ENCODE results near the gene KRT35. TPM values are rescaled to one million over a fixed set of nuclear protein-coding genes. Genes with fewer than 3 reads are reported as not detected.
A peak's percentile ranks its signal among the peaks of the same experiment; 100 is the strongest.

Gene KRT35
- total and polyA plus RNA-seq, 2 of the 13 experiments (the other 11 are each of a cell fraction or from before 2014, with no cell fraction given) = not detected

GRCh38 chr17:41496803-41497484, 16.0 kb upstream of the KRT35 start (continued):
- TF ChIP-seq NFAT5 (CRISPR knock-in tag; IDR thresholded peaks at IDR 0.05) (no peak), ZFYVE20 (CRISPR knock-in tag; IDR thresholded peaks at IDR 0.05; ENCODE audit: borderline replicate concordance, low read depth) (no peak), ZBTB10 (CRISPR knock-in tag; IDR thresholded peaks at IDR 0.05; ENCODE audit: borderline replicate concordance) (no peak), CTCF (CRISPR knock-in tag; IDR thresholded peaks at IDR 0.05) (peak; percentile 93), HNRNPK (IDR thresholded peaks at IDR 0.05; ENCODE audit: low read depth, low read length, poor library complexity, severe bottlenecking) (no peak), ZNF256 (CRISPR knock-in tag; conservative IDR thresholded peaks at IDR 0.05) (no peak), TGIF2 (CRISPR knock-in tag; IDR thresholded peaks at IDR 0.05) (no peak), KDM1A (CRISPR knock-in tag; IDR thresholded peaks at IDR 0.05) (peak; percentile 1), TFDP2 (CRISPR knock-in tag; IDR thresholded peaks at IDR 0.05) (no peak), ZNF883 (CRISPR knock-in tag; IDR thresholded peaks at IDR 0.05; ENCODE audit: not compliant biosample characterization) (peak; percentile 70), ZNF3 (CRISPR knock-in tag; IDR thresholded peaks at IDR 0.05) (no peak), NONO (IDR thresholded peaks at IDR 0.05) (no peak), NONO (CRISPR knock-in tag; conservative IDR thresholded peaks at IDR 0.05) (no peak), ZNF160 (CRISPR knock-in tag; IDR thresholded peaks at IDR 0.05) (no peak), PTBP1 (IDR thresholded peaks at IDR 0.05; ENCODE audit: low read depth, low read length, poor library complexity, severe bottlenecking) (no peak), NFIB (CRISPR knock-in tag; IDR thresholded peaks at IDR 0.05; ENCODE audit: borderline replicate concordance) (no peak), FOXO4 (CRISPR knock-in tag; conservative IDR thresholded peaks at IDR 0.05) (no peak)
